Breast epithelium (tissue), 3 donors: Measurements from ENCODE around the gene LIMS1.

Experiments
- POLR2AphosphoS5 ChIP-seq, 3 donors: sonication (generic); formaldehyde crosslinking; IDR thresholded peaks; one replicate each; pipeline ENCODE4 v1.6.1; 2017; ENCODE audit warnings: antibody characterized with exemption in 3 of 3
- TF ChIP-seq, protein P1 (sequence below), 3 donors: fragments of 450-650 bp; IDR thresholded peaks; one replicate each; pipeline ENCODE4 v1.5.1; 2016 to 2017; ENCODE audit warnings: antibody characterized with exemption in 3 of 3, mild to moderate bottlenecking in 3 of 3, moderate library complexity in 3 of 3

DNA sequence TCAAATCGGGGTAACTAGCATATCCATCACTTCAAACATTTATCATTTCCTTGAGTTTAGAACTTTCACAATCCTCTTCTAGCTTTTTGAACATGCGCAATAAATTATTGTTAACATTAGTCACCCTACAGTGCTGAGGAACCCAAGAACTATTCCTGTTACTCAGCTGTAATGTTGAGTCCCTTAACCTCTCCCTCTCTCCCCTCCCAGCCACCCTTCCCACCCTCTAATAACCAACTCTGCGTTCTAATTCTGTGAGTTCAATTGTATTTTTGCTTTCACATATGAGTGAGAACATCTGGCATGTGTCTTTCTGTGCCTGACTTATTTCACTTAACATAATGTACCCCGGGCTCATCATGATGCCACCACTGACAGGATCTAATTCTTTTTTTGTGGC is 106.5 kb downstream of the LIMS1 start:
- TF ChIP-seq, protein P1, sequence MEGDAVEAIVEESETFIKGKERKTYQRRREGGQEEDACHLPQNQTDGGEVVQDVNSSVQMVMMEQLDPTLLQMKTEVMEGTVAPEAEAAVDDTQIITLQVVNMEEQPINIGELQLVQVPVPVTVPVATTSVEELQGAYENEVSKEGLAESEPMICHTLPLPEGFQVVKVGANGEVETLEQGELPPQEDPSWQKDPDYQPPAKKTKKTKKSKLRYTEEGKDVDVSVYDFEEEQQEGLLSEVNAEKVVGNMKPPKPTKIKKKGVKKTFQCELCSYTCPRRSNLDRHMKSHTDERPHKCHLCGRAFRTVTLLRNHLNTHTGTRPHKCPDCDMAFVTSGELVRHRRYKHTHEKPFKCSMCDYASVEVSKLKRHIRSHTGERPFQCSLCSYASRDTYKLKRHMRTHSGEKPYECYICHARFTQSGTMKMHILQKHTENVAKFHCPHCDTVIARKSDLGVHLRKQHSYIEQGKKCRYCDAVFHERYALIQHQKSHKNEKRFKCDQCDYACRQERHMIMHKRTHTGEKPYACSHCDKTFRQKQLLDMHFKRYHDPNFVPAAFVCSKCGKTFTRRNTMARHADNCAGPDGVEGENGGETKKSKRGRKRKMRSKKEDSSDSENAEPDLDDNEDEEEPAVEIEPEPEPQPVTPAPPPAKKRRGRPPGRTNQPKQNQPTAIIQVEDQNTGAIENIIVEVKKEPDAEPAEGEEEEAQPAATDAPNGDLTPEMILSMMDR (IDR thresholded peaks at IDR 0.05), result no peak
- TF ChIP-seq POLR2AphosphoS5 (IDR thresholded peaks at IDR 0.05), result no peak
